HG02623 (cell line): ENCODE data around the gene CCER1.

Experiments
- ATAC-seq: cut with Tn5 transposase; IDR thresholded peaks from one replicate; pipeline ENCODE4 v1.9.1; 2021; ENCODE audit warnings: moderate library complexity; ENCODE audit not compliant: unreplicated experiment

CCER1 gene

DNA sequence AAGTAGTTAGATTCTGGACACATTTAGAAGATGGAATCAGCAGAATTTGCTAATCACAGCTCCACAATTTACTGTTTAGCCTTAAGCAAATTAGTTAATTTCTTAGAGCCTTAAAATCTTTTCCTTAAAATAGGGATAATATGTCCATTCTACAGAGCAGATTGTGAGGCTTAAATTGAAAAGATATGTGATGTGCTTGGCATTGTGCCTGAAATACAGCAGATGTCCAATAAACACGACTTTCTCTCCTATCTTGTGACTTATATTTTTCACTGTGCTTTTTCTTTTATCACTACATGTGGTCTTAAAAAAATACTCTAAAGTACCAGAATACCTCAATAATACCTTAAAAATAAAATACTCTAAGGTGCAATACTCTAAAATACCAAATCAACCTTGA, 30.6 kb downstream of the CCER1 start:
- no peak for ATAC-seq

DNA sequence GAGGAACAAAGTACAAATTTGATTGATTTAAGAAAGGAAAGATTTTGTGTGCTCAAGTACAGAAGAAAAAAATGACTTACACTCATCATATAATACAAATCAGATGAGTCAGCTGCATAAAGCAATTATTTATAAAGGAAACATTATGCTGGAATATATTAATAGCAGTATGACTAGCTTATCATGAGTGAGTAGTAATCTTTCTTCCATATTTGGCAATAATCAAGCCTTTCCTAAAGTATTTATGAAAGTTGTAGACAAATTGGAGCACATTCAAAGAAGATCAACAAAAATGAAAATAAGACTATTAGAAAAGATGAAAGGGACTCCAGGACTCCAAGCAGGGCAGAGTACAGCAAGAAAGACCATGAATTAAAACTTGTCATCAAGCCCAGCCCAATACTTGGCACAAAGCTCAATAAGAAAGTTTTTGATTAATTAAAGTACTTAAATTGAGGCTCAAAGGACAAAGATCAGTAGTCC, 32.8 kb downstream of the CCER1 start:
- no peak for ATAC-seq

DNA sequence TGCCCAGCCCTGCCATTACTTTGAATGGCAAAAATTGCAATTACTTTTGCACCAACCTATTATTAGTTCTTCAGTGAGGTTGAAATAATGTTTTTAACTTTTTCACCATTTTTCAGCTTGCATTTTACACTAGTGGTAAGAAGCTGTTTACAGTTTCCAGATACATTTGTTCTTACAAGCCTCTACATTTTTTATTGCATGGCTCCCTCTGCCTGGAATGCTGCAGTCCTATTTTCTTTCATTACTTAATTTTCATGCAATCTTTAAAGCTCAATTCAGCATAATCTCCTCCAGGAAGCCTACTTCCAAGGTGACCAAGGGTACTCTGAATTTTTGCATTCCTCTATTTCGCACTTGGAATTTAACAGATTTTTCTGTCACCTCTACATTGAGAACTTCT, 33.4 kb downstream of the CCER1 start:
- ATAC-seq, result no peak

DNA sequence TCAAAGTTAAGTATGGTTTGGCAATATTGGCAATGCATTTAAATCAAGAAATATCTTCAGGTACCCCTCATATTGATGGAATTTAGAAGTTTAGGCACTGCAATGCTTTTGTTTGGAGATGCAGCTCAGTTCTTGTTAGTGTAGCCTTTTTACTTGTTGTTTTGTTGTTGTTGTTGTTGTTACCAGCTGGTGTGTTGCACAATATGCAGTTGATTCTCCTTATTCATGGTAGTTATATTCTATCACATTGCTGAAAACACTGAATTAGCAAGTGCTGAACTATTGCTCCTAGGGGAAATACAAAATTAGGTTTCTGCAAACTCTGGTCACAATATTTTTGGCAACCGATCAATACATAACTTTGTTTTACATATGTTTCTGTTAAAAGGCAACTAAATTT, 34.8 kb downstream of the CCER1 start:
- no peak for ATAC-seq

DNA sequence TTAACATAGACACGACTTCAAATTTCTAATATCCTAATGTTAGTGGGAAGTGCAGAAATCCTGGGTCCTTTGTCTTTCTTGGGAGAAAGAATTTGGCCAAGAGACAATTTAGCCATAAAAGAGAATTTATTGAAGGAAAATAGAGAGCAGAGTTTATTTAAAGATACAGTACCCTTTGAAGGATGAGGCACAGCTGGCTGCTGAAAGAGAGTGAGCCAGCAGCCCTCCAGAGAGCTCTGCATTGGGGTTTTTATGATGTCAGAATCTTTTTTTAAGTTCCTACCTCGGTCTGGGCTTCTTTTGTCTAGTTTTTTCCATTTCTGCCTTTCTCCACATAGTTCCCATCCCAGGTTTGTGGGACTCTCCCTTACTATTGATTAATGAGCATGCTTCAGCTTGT, 37.5 kb downstream of the CCER1 start:
- ATAC-seq, result no peak

DNA sequence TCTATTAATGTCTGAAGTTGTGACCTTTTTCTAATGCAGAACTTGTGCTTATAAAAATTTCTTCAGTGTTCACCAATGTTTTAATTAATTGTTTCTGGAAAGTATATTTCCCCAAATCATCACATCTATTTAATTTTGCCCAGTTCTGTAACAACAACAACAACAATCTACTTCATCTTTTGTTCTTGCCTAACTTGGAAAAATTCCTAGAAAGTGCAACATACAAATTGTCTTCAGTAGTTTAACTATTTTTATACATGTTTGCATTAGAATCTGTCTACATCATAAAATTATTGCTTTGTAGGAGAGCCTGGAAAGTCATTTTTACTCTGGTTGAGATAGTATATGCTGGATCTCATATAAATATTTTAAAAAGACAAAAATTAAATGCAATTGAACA, 38.5 kb downstream of the CCER1 start:
- ATAC-seq, result no peak

DNA sequence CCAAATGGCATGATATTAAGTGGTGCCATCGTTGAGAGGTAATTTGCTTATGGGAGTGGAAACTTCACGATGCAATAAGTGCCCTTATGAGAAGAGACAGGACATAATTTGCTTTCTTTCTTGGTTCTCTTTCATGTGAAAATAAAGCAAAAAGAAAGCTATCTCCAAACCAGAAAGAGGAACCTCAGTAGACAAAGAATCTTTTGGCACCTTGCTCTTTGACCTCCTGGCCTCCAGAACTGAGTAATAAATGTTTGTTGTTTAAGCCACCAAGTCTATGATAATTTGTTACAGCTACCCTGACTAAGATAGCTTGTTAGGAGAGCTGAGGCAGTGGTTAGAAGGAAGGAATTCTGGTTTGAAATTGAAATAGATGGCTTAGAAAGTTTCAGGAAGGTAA, 39.6 kb downstream of the CCER1 start:
- no peak for ATAC-seq

DNA sequence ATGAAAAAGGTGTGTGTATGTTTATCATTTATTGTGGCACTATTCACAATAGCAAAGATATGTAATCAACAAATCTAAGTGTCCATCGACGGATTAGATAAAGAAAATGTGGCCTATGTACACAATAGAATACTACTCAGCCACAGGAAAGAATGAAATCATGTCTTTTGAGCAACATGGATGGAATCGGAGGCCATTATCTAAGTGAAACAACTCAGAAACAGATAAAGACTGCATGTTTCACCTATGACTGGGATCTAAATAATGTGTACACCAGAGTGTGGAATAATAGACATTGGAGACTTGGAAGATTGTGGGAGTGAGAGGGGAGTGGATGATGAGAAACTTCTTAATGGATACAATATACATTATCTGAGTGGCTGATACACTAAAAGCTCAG, 44.0 kb downstream of the CCER1 start:
- no peak for ATAC-seq

DNA sequence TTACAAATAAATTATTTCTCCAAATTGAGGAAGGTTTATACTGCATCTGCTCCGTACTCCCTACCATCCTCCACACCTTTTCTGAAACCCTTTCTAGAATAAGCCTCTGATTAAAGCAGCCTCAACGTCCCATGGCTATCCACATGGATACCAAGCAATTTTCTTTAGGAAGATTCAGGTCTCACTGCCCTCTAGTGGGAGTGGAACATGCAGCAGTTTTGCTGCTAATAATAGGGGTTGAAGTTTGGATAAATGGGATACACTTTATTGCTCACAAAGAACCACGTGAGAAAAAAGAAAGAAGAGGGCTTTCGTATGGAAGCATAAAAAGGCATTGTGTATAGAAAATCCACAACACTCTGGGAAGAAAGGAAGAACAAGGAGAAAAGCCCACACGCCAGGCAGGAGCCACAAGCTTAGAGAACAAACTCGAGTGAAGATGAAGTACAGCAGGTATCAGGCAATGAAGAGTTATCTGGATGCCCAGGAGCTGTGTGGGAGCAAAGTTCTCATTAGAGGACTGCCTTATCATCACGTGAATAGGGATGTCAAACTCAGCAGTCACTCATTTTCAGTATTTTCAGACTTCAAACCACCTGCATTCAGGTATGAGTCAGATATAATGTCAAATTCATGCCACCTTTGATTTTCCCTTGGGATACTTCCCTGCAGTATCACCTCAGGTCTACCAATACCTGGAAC, 45.8 kb downstream of the CCER1 start:
- no peak for ATAC-seq

DNA sequence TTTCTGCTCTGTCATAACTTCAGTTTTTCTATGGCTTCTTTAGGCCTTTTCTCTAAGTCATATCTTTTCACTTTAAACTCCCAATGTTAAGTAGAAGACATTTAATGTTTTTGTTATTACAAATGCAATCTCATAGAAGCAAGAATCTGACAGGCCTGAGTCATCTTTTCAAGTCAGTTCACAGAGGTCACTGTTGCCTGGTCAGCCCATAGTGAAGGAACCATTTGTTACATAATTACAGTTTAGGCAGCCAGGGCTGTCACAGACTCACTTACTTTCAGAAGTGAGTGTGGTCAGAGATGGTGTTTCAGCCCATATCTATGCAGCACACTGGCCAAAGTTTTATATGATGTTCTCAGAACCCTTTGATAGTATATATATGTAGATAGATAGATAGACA, 46.5 kb downstream of the CCER1 start:
- ATAC-seq, result no peak

DNA sequence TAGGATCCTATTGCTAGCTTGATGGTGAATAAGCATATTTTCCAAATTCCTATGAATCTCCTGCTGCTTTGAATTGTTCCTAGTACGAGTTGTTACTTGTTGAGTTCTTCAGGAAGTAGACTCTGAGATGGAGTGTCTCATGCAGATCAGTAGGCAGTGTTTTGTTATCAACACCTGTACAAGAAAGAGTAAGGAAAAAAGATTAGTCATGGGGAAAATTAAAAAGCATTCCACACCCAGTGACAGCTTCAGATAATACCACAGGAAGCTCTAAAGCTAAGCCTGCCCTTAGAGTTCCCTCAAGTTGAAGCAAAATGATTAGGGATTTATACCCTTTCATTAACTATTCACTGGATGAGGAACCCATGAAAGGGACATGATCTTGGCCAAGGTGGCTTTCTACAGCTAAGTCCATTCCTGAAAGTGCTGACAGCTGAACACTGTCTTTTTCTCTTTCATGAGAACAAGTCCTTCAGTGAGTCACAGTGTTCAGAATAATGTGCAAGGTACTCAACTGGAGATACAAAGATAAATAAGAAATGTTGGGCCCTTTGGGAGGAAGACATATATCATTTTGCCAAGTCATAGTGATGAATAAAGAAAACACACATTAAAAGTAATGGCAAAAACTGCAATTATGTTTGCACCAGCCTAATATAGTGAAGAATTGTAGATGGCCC, 49.1 kb downstream of the CCER1 start:
- ATAC-seq, result no peak

DNA sequence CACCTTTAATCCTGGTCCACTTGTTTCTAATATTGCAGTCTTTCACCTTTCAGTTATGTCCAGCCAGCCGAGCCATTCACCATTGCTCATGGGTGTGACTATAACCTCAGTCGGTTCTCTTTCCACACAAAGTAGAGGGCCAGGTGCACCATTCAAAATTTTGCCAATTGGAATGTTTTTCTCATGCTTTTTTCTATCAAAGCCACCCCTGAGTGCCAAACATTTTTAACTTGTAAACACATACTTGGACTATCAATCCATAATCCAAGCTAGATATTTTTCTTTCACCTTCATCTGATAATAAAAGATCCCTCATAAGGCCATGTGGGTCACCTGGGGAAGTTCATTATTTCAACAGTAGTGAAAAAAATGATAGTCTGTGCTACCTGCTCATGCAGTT, 52.4 kb downstream of the CCER1 start:
- ATAC-seq, result no peak
